ENCODE measurements around the gene TEX50. TPM values are rescaled to one million over a fixed set of nuclear protein-coding genes. Genes with fewer than 3 reads are reported as not detected.
"Not testable (repeated sequence)": the region's sequence is repeated elsewhere in the genome, so short reads cannot be mapped to it uniquely, and the experiment has no call there.

The TEX50 gene
- total RNA-seq, 1 donor from 2014 or later, result not detected

- ATAC-seq, result no peak
These were observed 28.0 kb downstream of the TEX50 start for GRCh38 chr1:173663159-173663558.

GRCh38 chr1:173666646-173667045 is 31.5 kb downstream of the TEX50 start:
- ATAC-seq, result no peak

- ATAC-seq, result no peak
These were observed 34.4 kb downstream of the TEX50 start, which contains the start of gene ANKRD45 for GRCh38 chr1:173669491-173669941. TSS of gene ANKRD45 (minus strand) at chr1:173669851. CDS start at chr1:173659418, 10,433 bp downstream.

- ATAC-seq, result not testable (repeated sequence)
These were observed 39.4 kb downstream of the TEX50 start for GRCh38 chr1:173674496-173674895.

GRCh38 chr1:173680152-173680551 is 45.0 kb downstream of the TEX50 start:
- ATAC-seq, result not testable (repeated sequence)

- no peak for ATAC-seq
These were observed 47.0 kb downstream of the TEX50 start for GRCh38 chr1:173682184-173682583.

- not testable (repeated sequence) for ATAC-seq
These were observed 48.7 kb downstream of the TEX50 start for GRCh38 chr1:173683838-173684237.

- not testable (repeated sequence) for ATAC-seq
These were observed 50.0 kb downstream of the TEX50 start for GRCh38 chr1:173685121-173685520.

Other genes with a start within 250 kb of the TEX50 start
- 161 TPM for gene PRDX6, start 158.0 kb upstream of the TEX50 start, total RNA-seq
- 0.12 TPM for gene SLC9C2, start 32.3 kb upstream of the TEX50 start, total RNA-seq
- not detected for gene ANKRD45, start 34.5 kb downstream of the TEX50 start, total RNA-seq
- gene KLHL20, start 79.6 kb downstream of the TEX50 start, total RNA-seq, result 11.8 TPM
- 13.5 TPM for gene DARS2, start 189.3 kb downstream of the TEX50 start, total RNA-seq
- gene CENPL, start 189.5 kb downstream of the TEX50 start, total RNA-seq, result 7.2 TPM
- gene GAS5, start 232.7 kb downstream of the TEX50 start, total RNA-seq, result 347 TPM
- 5.0 TPM for gene ZBTB37, start 233.0 kb downstream of the TEX50 start, total RNA-seq

All from esophagus mucosa (tissue), 1 donor.